Retina (tissue), 1 donor: ENCODE results near the gene CHGA.

Source experiments
- DNase-seq: peaks from one replicate; pipeline ENCODE4 v3.0.0-alpha.2; 2016

The CHGA gene

GRCh38 chr14:92930737-92931602 lies 8.0 kb downstream of the CHGA start:
- no peak for DNase-seq

GRCh38 chr14:92931681-92932447 lies 8.9 kb downstream of the CHGA start:
- DNase-seq, result no peak

GRCh38 chr14:92932448-92933395 lies 9.8 kb downstream of the CHGA start:
- no peak for DNase-seq

GRCh38 chr14:92933481-92933880 lies 10.5 kb downstream of the CHGA start:
- no peak for DNase-seq

- DNase-seq, result no peak
Measured at GRCh38 chr14:92934196-92935085, 11.5 kb downstream of the CHGA start.

GRCh38 chr14:92935446-92935845 lies 12.5 kb downstream of the CHGA start:
- DNase-seq, result no peak

GRCh38 chr14:92936085-92936484 lies 13.1 kb downstream of the CHGA start:
- DNase-seq, result no peak

- no peak for DNase-seq
Measured at GRCh38 chr14:92937051-92937937, 14.3 kb downstream of the CHGA start.

- no peak for DNase-seq
Measured at GRCh38 chr14:92938235-92938875, 15.4 kb downstream of the CHGA start.

GRCh38 chr14:92938890-92939671 lies 16.1 kb downstream of the CHGA start:
- DNase-seq, result no peak

GRCh38 chr14:92939699-92940098 lies 16.7 kb downstream of the CHGA start:
- DNase-seq, result no peak

GRCh38 chr14:92940543-92940942 lies 17.6 kb downstream of the CHGA start:
- DNase-seq, result no peak

GRCh38 chr14:92941531-92941930 lies 18.6 kb downstream of the CHGA start:
- no peak for DNase-seq

- no peak for DNase-seq
Measured at GRCh38 chr14:92942136-92942535, 19.2 kb downstream of the CHGA start.

GRCh38 chr14:92942576-92942975 lies 19.6 kb downstream of the CHGA start:
- no peak for DNase-seq

- DNase-seq, result no peak
Measured at GRCh38 chr14:92942976-92943710, 20.2 kb downstream of the CHGA start.

- DNase-seq, result no peak
Measured at GRCh38 chr14:92943855-92944570, 21.1 kb downstream of the CHGA start.

GRCh38 chr14:92944976-92945375 lies 22.0 kb downstream of the CHGA start:
- no peak for DNase-seq
